Urothelium cell line (cell line): ENCODE measurements around the gene ATP2A2.
"Not testable (repeated sequence)": the region's sequence is repeated elsewhere in the genome, so short reads cannot be mapped to it uniquely, and the experiment has no call there.

Source experiments
- DNase-seq: peaks from one replicate; pipeline ENCODE4 v3.0.0; 2011; ENCODE audit warnings: low spot score, mixed read lengths
- FAIRE-seq: peaks from 2 replicates; lab custom pipeline; 2011; peaks lifted over from hg19 to GRCh38; lab: Jason Lieb, UNC

ATP2A2 gene

GRCh38 chr12:110339184-110339952, 58.3 kb downstream of the ATP2A2 start:
- no peak for DNase-seq
- FAIRE-seq = no peak

- not testable (repeated sequence) for FAIRE-seq, DNase-seq
These were observed 59.2 kb downstream of the ATP2A2 start for GRCh38 chr12:110340261-110340660.

- FAIRE-seq (no peak), DNase-seq (no peak)
These were observed 59.7 kb downstream of the ATP2A2 start for GRCh38 chr12:110340706-110341105.

GRCh38 chr12:110342157-110342556, 61.1 kb downstream of the ATP2A2 start:
- FAIRE-seq (no peak), DNase-seq (no peak)

GRCh38 chr12:110343114-110343513, 62.1 kb downstream of the ATP2A2 start:
- FAIRE-seq (no peak), DNase-seq (no peak)

GRCh38 chr12:110343736-110344555, 62.9 kb downstream of the ATP2A2 start:
- no peak for DNase-seq

GRCh38 chr12:110344657-110345056, 63.6 kb downstream of the ATP2A2 start:
- DNase-seq (no peak), FAIRE-seq (no peak)

More at GRCh38 chr12:110343736-110344555, 62.9 kb downstream of the ATP2A2 start:
- no peak for FAIRE-seq

GRCh38 chr12:110345176-110345661, 64.2 kb downstream of the ATP2A2 start:
- DNase-seq = no peak
- FAIRE-seq = no peak

GRCh38 chr12:110345963-110346362, 64.9 kb downstream of the ATP2A2 start:
- FAIRE-seq = no peak
- DNase-seq = no peak

GRCh38 chr12:110347767-110348166, 66.7 kb downstream of the ATP2A2 start:
- DNase-seq = no peak
- no peak for FAIRE-seq

GRCh38 chr12:110348431-110349059, 67.5 kb downstream of the ATP2A2 start:
- DNase-seq (no peak), FAIRE-seq (no peak)

- DNase-seq (no peak), FAIRE-seq (no peak)
These were observed 68.0 kb downstream of the ATP2A2 start for GRCh38 chr12:110349096-110349495.

- no peak for FAIRE-seq
- no peak for DNase-seq
These were observed 68.6 kb downstream of the ATP2A2 start for GRCh38 chr12:110349514-110350151.

GRCh38 chr12:110351119-110351518, 70.1 kb downstream of the ATP2A2 start:
- no peak for FAIRE-seq
- no peak for DNase-seq

GRCh38 chr12:110352401-110352800, 71.4 kb downstream of the ATP2A2 start:
- no peak for DNase-seq
- no peak for FAIRE-seq

GRCh38 chr12:110353211-110353965, 72.3 kb downstream of the ATP2A2 start:
- no peak for FAIRE-seq
- no peak for DNase-seq

GRCh38 chr12:110354172-110354780, 73.2 kb downstream of the ATP2A2 start:
- no peak for DNase-seq
- FAIRE-seq = no peak

GRCh38 chr12:110355073-110355472, 74.0 kb downstream of the ATP2A2 start:
- DNase-seq (peak; percentile 29), FAIRE-seq (no peak)

GRCh38 chr12:110358384-110359097, 77.5 kb downstream of the ATP2A2 start:
- not testable (repeated sequence) for FAIRE-seq
- DNase-seq = peak; percentile 17
